Measurements from ENCODE around the gene PSMA6. TPM values are rescaled to one million over a fixed set of nuclear protein-coding genes. Genes with fewer than 3 reads are reported as not detected.

Gene PSMA6
- total RNA-seq, 1 experiment from 2014 or later: 392 TPM

- H3K4me3 ChIP-seq (ENCODE audit: low read depth, low read length, poor library complexity, severe bottlenecking): no peak overlapping the region
- H3K4me1 ChIP-seq (ENCODE audit: insufficient read depth, low read length, poor library complexity, severe bottlenecking): peaks cover 15% of the 10 kb centered on the region
- no peaks in the 10 kb centered on the region for H3K36me3 ChIP-seq (ENCODE audit: insufficient read depth, low read length, poor library complexity, severe bottlenecking)
- TF ChIP-seq, protein P1, sequence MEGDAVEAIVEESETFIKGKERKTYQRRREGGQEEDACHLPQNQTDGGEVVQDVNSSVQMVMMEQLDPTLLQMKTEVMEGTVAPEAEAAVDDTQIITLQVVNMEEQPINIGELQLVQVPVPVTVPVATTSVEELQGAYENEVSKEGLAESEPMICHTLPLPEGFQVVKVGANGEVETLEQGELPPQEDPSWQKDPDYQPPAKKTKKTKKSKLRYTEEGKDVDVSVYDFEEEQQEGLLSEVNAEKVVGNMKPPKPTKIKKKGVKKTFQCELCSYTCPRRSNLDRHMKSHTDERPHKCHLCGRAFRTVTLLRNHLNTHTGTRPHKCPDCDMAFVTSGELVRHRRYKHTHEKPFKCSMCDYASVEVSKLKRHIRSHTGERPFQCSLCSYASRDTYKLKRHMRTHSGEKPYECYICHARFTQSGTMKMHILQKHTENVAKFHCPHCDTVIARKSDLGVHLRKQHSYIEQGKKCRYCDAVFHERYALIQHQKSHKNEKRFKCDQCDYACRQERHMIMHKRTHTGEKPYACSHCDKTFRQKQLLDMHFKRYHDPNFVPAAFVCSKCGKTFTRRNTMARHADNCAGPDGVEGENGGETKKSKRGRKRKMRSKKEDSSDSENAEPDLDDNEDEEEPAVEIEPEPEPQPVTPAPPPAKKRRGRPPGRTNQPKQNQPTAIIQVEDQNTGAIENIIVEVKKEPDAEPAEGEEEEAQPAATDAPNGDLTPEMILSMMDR (conservative IDR thresholded peaks at IDR 0.05; ENCODE audit: low read depth, low read length): no peak
- no peak for TF ChIP-seq EZH2 (IDR thresholded peaks at IDR 0.05; ENCODE audit: borderline replicate concordance, low read depth, low read length, poor library complexity, severe bottlenecking)
- ChIA-PET POLR2A (ENCODE audit: low non-redundant PET) (no interaction called here), CTCF (no interaction called here)
- intact Hi-C loops (cut with micrococcal nuclease; ENCODE audit: unreplicated experiment): no loop called here
- peak overlapping the region; percentile 64 for H3K27ac ChIP-seq (ENCODE audit: low read depth, low read length, poor library complexity, severe bottlenecking)
- H3K27me3 ChIP-seq (replicated peaks; ENCODE audit: insufficient read depth, low read depth, low read length, poor library complexity): no peaks in the 10 kb centered on the region
- peak; percentile 92 for DNase-seq (ENCODE audit: low spot score)
- BruUV-seq (replicated peaks): no TSS peak
- H3K9me3 ChIP-seq (ENCODE audit: low read depth, low read length, poor library complexity, severe bottlenecking): no peaks in the 10 kb centered on the region
Measured at GRCh38 chr14:35341751-35342488, 49.7 kb downstream of the PSMA6 start.

- Histone ChIP-seq H3K9me3 (ENCODE audit: low read depth, low read length, poor library complexity, severe bottlenecking) (no peaks in the 10 kb centered on the region), H3K27ac (ENCODE audit: low read depth, low read length, poor library complexity, severe bottlenecking) (peak overlapping the region; percentile 64), H3K27me3 (replicated peaks; ENCODE audit: insufficient read depth, low read depth, low read length, poor library complexity) (no peaks in the 10 kb centered on the region), H3K36me3 (ENCODE audit: insufficient read depth, low read length, poor library complexity, severe bottlenecking) (no peaks in the 10 kb centered on the region), H3K4me1 (ENCODE audit: insufficient read depth, low read length, poor library complexity, severe bottlenecking) (peaks cover 15% of the 10 kb centered on the region), H3K4me3 (ENCODE audit: low read depth, low read length, poor library complexity, severe bottlenecking) (no peak overlapping the region)
- BruUV-seq (replicated peaks): no TSS peak
- TF ChIP-seq, protein P1 (conservative IDR thresholded peaks at IDR 0.05; ENCODE audit: low read depth, low read length): no peak
- no peak for TF ChIP-seq EZH2 (IDR thresholded peaks at IDR 0.05; ENCODE audit: borderline replicate concordance, low read depth, low read length, poor library complexity, severe bottlenecking)
- POLR2A ChIA-PET (ENCODE audit: low non-redundant PET): no interaction called here
- DNase-seq (ENCODE audit: low spot score): no peak
- intact Hi-C loops (cut with micrococcal nuclease; ENCODE audit: unreplicated experiment): no loop called here
- CTCF ChIA-PET: no interaction called here
Measured at GRCh38 chr14:35342489-35343010, 50.4 kb downstream of the PSMA6 start.

GRCh38 chr14:35343702-35344101 lies 51.5 kb downstream of the PSMA6 start:
- Histone ChIP-seq H3K4me1 (ENCODE audit: insufficient read depth, low read length, poor library complexity, severe bottlenecking) (peaks cover 15% of the 10 kb centered on the region), H3K4me3 (ENCODE audit: low read depth, low read length, poor library complexity, severe bottlenecking) (no peak overlapping the region), H3K36me3 (ENCODE audit: insufficient read depth, low read length, poor library complexity, severe bottlenecking) (no peaks in the 10 kb centered on the region), H3K27ac (ENCODE audit: low read depth, low read length, poor library complexity, severe bottlenecking) (no peak overlapping the region), H3K27me3 (replicated peaks; ENCODE audit: insufficient read depth, low read depth, low read length, poor library complexity) (no peaks in the 10 kb centered on the region), H3K9me3 (ENCODE audit: low read depth, low read length, poor library complexity, severe bottlenecking) (no peaks in the 10 kb centered on the region)
- no peak for DNase-seq (ENCODE audit: low spot score)
- BruUV-seq (replicated peaks): no TSS peak
- ChIA-PET POLR2A (ENCODE audit: low non-redundant PET) (no interaction called here), CTCF (no interaction called here)
- TF ChIP-seq, protein P1 (conservative IDR thresholded peaks at IDR 0.05; ENCODE audit: low read depth, low read length): no peak
- no peak for TF ChIP-seq EZH2 (IDR thresholded peaks at IDR 0.05; ENCODE audit: borderline replicate concordance, low read depth, low read length, poor library complexity, severe bottlenecking)
- intact Hi-C loops (cut with micrococcal nuclease; ENCODE audit: unreplicated experiment): no loop called here
